Neural crest cell (in vitro differentiated cells): ENCODE results near the gene MAPRE2. TPM values are rescaled to one million over a fixed set of nuclear protein-coding genes. Genes with fewer than 3 reads are reported as not detected.

Source experiments
- DNase-seq: peaks from one replicate; pipeline ENCODE4 v3.0.0; 2021; ENCODE audit warnings: low read depth, mixed read lengths, low spot score
- H3K27ac Mint-ChIP-seq: one replicate; pipeline ENCODE4 v1.8.0; 2021; ENCODE audit warnings: mild to moderate bottlenecking, mixed read lengths; ENCODE audit not compliant: unreplicated experiment
- H3K27me3 Mint-ChIP-seq: 2 replicates; pipeline ENCODE4 v1.8.0; 2021; ENCODE audit warnings: low read depth, mild to moderate bottlenecking, mixed read lengths
- H3K36me3 Mint-ChIP-seq: 2 replicates; pipeline ENCODE4 v1.8.0; 2021; ENCODE audit warnings: low read depth, mild to moderate bottlenecking, mixed read lengths
- H3K4me1 Mint-ChIP-seq: 2 replicates; pipeline ENCODE4 v1.8.0; 2021; ENCODE audit warnings: mixed read lengths
- H3K4me3 Mint-ChIP-seq: one replicate; pipeline ENCODE4 v1.8.0; 2021; ENCODE audit warnings: mild to moderate bottlenecking, mixed read lengths
- H3K9me3 Mint-ChIP-seq: 2 replicates; pipeline ENCODE4 v1.8.0; 2021; ENCODE audit warnings: mixed read lengths
- total RNA-seq: library from RNA; stranded (reverse); gene quantifications from 2 replicates; pipeline ENCODE4 v1.2.1, GENCODE V29; 2021
- TF ChIP-seq, protein P1 (sequence below): fragments of 200-600 bp; sonication (generic); conservative IDR thresholded peaks from 2 replicates; pipeline ENCODE4 v1.5.0; 2021; ENCODE audit warnings: antibody characterized with exemption, mild to moderate bottlenecking

The MAPRE2 gene
- total RNA-seq, 1 donor from 2014 or later: 35.5 TPM

DNA sequence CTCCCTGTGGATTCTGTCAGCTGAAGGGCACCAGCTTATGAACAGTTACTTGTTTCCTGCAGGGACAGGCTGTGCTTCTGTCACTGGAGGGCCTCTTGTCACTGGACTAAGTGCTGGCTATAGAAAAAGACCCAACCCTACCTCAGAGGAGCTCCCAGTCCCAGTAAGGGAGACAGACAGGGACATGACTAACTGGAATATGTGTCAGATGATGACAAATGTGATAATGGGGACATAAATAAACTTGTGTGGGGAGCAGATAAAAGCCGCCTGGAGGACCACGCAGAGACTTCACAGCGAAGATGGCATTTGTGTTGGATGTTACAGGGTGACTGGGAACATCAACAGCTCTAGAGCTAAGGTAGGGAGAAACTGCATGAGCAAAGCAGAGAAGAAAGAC is 95.0 kb downstream of the MAPRE2 start:
- Mint-ChIP-seq H3K36me3 (peaks cover 31% of the 10 kb centered on the region), H3K27ac (no peak overlapping the region), H3K4me3 (no peak overlapping the region), H3K27me3 (no peaks in the 10 kb centered on the region), H3K9me3 (no peaks in the 10 kb centered on the region), H3K4me1 (peaks cover 35% of the 10 kb centered on the region)
- no peak for DNase-seq
- TF ChIP-seq, protein P1, sequence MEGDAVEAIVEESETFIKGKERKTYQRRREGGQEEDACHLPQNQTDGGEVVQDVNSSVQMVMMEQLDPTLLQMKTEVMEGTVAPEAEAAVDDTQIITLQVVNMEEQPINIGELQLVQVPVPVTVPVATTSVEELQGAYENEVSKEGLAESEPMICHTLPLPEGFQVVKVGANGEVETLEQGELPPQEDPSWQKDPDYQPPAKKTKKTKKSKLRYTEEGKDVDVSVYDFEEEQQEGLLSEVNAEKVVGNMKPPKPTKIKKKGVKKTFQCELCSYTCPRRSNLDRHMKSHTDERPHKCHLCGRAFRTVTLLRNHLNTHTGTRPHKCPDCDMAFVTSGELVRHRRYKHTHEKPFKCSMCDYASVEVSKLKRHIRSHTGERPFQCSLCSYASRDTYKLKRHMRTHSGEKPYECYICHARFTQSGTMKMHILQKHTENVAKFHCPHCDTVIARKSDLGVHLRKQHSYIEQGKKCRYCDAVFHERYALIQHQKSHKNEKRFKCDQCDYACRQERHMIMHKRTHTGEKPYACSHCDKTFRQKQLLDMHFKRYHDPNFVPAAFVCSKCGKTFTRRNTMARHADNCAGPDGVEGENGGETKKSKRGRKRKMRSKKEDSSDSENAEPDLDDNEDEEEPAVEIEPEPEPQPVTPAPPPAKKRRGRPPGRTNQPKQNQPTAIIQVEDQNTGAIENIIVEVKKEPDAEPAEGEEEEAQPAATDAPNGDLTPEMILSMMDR: no peak

DNA sequence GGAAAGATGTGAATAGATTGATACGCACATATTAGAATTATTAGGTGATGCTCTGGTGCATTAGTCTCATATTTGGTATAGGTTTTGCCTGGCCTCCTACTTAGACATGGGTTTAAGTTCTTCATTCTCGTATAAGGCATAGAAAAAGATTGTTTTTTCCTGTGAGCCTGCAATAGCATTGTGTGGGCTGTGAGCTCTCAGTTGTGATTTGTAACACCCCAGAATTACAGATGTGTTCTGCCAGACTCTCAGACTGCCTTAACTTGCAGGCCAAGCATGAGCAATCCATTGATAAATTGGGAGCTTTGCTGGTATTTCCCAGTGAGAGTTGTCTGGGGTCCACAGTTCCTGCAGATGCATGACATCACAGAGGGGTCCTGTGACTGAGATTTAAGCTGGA is 95.7 kb downstream of the MAPRE2 start:
- DNase-seq: no peak
- H3K36me3 Mint-ChIP-seq: peaks cover 29% of the 10 kb centered on the region
- TF ChIP-seq, protein P1: no peak
- H3K4me3 Mint-ChIP-seq: no peak overlapping the region
- peaks cover 29% of the 10 kb centered on the region for H3K4me1 Mint-ChIP-seq
- no peaks in the 10 kb centered on the region for H3K9me3 Mint-ChIP-seq
- H3K27ac Mint-ChIP-seq: no peak overlapping the region
- H3K27me3 Mint-ChIP-seq: no peaks in the 10 kb centered on the region

DNA sequence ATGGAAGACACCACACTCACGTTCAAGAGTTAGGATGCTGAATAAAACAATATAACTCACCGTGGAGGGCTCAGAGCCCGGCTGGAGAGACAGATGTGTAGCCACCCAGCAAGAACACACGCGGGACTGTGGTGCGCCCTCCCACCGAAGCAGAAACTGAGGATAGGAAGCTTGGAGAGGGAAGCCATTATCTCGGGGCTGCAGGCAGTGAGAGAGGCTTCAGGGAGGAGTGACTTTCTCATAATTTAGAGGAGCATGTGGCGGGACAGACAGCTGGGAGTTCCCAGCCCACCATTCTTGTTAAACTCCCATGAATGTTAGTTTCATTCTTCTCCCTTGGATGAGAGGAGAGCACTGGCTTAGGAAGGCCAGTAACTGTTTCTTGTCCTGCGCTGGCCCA is 96.4 kb downstream of the MAPRE2 start:
- Mint-ChIP-seq H3K4me1 (peaks cover 21% of the 10 kb centered on the region), H3K4me3 (no peak overlapping the region), H3K36me3 (peaks cover 25% of the 10 kb centered on the region), H3K27ac (peak overlapping the region; percentile 50), H3K27me3 (no peaks in the 10 kb centered on the region), H3K9me3 (no peaks in the 10 kb centered on the region)
- TF ChIP-seq, protein P1: no peak
- DNase-seq: no peak

DNA sequence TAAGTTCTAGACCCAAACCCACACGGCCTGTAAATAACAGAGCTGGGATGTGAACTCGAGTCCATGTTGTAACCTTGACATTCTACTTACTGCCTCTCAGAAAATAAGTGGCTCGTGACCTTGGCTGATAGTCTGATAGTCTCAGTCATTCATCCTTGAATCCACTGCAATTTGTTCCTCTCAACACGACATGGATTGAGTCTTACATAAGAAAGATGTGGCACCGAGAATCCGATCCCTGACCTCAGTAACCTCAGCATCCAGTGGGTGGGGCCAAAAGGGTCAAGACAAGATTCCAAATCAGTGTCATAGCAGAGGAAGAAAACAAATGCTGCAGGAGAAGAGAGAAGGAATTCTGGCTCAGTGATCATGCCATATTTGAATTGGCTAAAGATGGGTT is 97.6 kb downstream of the MAPRE2 start:
- Mint-ChIP-seq H3K36me3 (peaks cover 20% of the 10 kb centered on the region), H3K27ac (no peak overlapping the region), H3K4me1 (peaks cover 19% of the 10 kb centered on the region), H3K9me3 (no peaks in the 10 kb centered on the region), H3K27me3 (no peaks in the 10 kb centered on the region), H3K4me3 (no peak overlapping the region)
- TF ChIP-seq, protein P1: no peak
- no peak for DNase-seq

DNA sequence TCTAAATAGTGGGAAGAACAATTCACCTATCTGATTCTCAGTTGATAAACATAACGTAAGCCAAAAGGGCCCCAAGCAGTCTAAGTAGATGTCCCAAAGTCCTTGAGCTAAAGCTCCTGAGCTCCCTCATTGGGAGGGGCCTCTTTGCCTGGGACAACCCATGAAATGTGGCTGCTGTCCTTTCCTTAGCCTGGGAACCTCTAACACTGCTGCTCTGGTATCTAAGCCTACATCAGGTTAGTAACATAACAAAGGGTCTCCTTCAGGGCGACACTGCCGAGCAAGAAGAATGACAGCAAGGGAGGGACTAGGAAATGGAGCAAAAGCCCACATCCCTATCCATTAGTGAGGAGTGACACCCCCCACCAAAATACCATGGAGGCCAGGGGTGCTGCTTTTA is 98.3 kb downstream of the MAPRE2 start:
- no peak overlapping the region for H3K4me3 Mint-ChIP-seq
- peaks cover 20% of the 10 kb centered on the region for H3K36me3 Mint-ChIP-seq
- TF ChIP-seq, protein P1: no peak
- no peaks in the 10 kb centered on the region for H3K27me3 Mint-ChIP-seq
- H3K9me3 Mint-ChIP-seq: no peaks in the 10 kb centered on the region
- no peak overlapping the region for H3K27ac Mint-ChIP-seq
- H3K4me1 Mint-ChIP-seq: peaks cover 19% of the 10 kb centered on the region
- no peak for DNase-seq

DNA sequence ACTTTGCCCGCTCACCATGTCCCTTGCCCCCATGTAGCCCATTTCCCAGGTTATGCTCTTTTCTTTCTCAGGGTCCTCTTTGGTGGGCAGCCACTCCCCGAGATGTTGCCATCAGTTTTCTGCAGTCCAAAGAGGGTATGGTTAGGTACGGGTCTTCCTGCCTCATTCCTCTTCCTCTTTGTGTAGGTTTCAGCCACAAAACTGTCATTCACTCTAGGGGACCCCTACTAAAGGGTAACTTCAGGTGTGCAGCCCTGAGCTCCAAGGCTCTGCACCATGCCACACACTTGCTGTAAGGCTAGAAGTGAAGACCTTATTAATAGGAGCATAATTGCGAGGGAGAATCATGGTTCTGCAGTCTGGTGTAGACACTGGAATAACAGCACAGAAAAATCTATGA is 99.9 kb downstream of the MAPRE2 start:
- Mint-ChIP-seq H3K36me3 (peaks cover 20% of the 10 kb centered on the region), H3K4me1 (peaks cover 16% of the 10 kb centered on the region), H3K27ac (no peak overlapping the region), H3K9me3 (no peaks in the 10 kb centered on the region), H3K27me3 (no peaks in the 10 kb centered on the region), H3K4me3 (no peak overlapping the region)
- DNase-seq: no peak
- TF ChIP-seq, protein P1: no peak
